ENCODE data around the gene SCAP.

The SCAP gene

GRCh38 chr3:47432673-47433072 lies 43.1 kb downstream of the SCAP start:
- in situ Hi-C loops (cut with MboI; ENCODE audit: low sequenced_read_pairs), result no loop called here

DNA sequence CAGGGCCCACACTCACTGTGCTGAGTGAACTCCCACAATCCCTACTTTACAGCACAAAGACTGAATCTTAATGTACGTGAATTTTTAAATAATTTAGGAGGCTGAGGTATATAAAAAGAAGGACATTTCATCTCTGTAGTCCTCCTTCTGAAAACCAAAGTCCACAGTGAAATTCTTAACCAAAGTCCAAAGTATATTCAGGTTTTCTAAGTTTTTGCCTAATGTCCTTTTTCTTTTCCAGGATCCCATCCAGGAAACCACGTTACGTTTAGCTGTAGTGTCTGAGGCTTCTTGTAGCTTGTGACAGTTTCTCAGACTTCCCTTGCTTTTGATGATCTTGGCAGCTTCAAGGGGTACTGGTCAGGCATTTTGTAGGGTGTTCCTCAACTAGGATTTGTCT lies 44.5 kb downstream of the SCAP start:
- in situ Hi-C loops (cut with MboI; ENCODE audit: low sequenced_read_pairs), result no loop called here

DNA sequence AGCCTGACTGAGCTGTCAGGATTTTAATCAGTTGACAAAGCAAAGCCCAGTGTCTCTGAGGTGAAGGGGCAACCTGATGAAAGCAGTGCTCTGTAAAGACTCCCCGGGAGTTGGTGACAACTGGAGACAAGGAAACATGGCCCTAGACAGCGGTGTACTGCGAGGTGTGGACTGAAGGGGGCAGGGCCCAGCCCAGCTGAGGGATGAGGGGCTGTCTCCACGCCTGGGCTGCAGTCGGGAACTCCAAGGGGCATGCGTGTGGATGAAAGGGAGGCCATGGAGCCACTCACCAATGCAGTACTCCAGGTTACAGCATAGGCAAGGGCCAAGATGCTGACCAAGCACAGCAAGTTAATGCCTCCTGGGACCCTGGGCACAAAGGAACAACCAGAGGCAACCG lies 45.1 kb downstream of the SCAP start:
- in situ Hi-C loops (cut with MboI; ENCODE audit: low sequenced_read_pairs), result no loop called here

DNA sequence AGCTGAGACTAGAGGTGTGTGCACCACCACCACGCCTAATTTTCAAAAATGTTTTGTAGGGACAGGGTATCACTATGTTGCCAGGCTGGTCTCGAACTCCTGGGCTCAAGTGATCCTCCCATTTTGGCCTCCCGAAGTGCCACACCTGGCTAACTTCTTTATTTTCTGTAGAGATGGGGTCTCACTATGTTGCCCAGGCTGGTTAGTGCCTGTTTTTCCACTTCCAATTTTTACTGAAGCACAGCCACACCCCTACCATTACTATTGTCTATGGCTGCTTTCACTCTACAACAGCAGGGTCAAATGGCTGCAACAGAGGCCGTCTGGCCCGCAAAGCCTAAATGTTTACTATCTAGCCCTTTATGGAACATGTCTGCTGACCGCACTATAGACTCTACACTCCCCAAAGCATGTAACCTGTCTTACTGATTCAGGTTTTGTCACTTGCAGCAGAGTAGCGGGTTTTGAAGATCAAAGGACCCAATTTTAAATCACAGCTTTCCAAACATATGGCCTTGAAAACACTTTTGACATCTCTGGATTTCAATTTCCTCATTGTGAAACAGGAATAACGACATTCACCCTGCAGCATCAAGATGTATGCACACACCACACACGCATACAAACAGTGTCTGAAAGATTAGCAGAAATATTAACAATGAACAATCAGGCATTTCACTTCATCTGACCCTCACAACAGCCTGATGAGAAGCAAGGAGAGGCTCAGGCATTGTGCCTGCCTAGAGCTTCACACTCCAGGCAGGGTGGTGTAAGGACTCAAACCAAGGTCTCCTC lies 46.1 kb downstream of the SCAP start:
- in situ Hi-C loops (cut with MboI; ENCODE audit: low sequenced_read_pairs), result no loop called here

DNA sequence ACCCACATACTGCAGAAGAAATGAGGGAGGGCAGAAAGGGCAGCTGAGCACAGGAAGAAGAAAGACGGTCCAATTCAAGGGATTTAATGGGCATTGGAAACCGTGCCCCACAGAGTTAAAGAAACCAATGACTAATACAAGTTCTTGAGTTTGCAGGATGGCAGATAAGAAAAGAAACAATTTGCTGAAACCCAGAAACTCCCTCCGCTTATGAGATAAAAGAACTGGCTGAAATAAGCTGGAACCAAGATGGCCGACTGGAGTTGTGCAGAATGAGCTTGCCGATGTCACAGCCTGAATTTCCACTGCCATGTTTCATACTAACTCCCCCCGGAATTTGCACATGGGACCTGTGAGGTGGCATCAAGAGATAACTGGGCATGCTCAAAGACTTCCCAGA lies 47.1 kb downstream of the SCAP start:
- in situ Hi-C loops (cut with MboI; ENCODE audit: low sequenced_read_pairs), result no loop called here

GRCh38 chr3:47427866-47428265 lies 47.9 kb downstream of the SCAP start:
- in situ Hi-C loops (cut with MboI; ENCODE audit: low sequenced_read_pairs), result no loop called here

GRCh38 chr3:47425959-47426358 lies 49.8 kb downstream of the SCAP start:
- in situ Hi-C loops (cut with MboI; ENCODE audit: low sequenced_read_pairs), result no loop called here

DNA sequence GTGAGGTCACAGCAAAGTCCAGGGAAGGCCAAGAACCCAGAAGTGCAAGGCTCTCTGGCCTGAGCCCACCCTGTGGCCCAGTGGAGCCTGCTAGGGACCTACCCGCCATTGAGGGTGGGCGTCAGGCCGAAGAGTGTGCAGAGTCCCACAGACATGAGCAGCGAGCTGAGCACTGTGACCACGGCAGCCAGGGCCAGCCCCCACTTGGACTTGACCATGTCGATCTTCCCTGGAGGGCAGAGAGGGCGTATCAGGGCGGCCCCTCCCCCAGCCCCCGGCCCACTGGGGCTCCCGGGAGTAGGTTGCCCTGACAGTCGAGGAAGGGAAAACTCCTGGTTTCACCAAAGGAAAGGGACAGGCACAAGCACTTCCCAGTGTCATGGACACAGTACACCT lies 50.4 kb downstream of the SCAP start:
- in situ Hi-C loops (cut with MboI; ENCODE audit: low sequenced_read_pairs), result no loop called here

DNA sequence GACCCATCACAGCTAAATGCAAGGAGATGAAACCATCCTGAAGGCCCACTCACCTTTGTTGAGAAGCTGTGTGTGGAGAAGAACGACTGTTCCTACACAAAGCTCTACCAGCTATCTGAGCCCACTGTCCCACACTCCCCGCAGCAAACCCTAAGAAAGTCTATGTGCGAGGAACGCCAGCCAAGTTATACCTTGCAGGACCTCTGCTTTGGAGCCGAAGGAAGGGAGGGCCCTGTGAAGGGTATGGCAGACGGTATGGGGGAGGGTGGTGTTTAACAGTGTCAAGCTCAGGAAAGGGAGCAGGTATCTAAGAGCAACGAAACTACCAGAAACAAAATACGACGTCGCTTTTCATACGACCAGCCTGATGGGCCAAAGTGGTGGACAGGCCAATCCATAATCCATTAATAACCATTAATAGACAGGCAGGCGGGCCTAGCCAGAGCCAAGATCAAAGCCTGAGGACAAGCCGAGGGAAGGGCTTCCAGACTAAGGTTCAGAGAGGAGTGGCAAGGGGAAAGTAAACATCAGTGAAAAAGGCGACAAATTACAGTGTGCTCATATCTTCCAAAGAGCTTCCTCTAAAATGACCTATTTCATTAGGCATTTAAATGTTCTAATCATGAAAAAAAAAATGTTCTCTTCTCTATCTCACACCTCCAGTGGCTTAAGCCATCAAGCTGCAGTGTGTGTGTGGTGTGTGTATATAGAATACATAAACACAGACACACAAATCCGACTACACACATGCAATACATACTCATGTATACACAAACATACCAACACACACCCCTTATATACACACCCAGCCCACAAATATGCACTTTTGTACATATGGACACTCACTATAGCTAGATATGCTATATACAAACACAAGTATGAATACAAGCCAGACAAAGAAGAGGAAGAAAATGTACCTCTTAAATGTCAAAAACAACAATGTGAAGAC lies 51.0 kb downstream of the SCAP start:
- in situ Hi-C loops (cut with MboI; ENCODE audit: low sequenced_read_pairs), result no loop called here

GRCh38 chr3:47423548-47424145 lies 52.1 kb downstream of the SCAP start:
- in situ Hi-C loops (cut with MboI; ENCODE audit: low sequenced_read_pairs), result no loop called here

- in situ Hi-C loops (cut with MboI; ENCODE audit: low sequenced_read_pairs), result no loop called here
Measured at GRCh38 chr3:47422743-47423142, 53.0 kb downstream of the SCAP start.

DNA sequence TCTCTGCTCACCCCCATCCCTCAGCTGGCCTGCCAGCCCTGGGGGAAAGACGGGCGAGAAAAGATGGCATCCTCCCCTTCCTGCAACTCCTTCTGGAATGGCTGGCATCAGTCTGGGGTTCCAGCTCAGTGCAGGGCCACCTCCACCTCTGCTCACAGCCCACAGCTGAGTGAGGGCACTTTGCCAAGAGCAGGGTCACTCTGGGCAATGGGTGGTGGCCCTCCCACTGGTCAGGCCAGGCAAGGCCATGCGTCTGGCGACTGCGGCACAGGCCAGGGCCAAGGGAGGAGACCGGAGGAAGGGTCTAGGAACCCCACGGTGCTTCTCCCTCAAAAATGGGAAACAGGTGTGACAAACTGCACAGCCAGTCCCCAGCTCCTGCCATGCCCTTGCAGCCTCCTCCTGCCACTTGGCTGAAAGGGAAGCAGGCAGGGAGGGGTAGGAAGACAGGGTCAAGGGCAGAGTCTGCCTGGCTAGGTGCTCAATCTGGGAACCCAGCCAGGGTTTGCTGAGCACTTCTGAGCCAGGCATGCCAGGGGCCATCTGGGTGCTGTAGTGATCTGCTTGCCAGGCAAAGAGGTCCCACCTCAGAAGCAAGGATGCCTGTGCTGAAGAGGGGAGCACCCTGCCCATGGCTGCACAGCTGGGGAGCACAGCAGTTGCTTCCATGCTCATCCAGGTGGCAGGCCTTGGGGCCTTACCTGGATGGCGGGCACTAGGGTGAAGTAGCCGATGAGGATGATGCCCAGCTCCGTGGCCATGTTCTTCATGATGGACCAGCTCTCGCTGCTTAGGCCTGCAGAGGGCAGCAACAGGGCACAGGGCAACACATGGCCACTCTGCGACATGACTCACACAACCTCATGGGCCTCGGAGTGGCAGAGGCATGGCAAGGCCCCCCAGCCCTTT lies 53.7 kb downstream of the SCAP start:
- in situ Hi-C loops (cut with MboI; ENCODE audit: low sequenced_read_pairs), result no loop called here

DNA sequence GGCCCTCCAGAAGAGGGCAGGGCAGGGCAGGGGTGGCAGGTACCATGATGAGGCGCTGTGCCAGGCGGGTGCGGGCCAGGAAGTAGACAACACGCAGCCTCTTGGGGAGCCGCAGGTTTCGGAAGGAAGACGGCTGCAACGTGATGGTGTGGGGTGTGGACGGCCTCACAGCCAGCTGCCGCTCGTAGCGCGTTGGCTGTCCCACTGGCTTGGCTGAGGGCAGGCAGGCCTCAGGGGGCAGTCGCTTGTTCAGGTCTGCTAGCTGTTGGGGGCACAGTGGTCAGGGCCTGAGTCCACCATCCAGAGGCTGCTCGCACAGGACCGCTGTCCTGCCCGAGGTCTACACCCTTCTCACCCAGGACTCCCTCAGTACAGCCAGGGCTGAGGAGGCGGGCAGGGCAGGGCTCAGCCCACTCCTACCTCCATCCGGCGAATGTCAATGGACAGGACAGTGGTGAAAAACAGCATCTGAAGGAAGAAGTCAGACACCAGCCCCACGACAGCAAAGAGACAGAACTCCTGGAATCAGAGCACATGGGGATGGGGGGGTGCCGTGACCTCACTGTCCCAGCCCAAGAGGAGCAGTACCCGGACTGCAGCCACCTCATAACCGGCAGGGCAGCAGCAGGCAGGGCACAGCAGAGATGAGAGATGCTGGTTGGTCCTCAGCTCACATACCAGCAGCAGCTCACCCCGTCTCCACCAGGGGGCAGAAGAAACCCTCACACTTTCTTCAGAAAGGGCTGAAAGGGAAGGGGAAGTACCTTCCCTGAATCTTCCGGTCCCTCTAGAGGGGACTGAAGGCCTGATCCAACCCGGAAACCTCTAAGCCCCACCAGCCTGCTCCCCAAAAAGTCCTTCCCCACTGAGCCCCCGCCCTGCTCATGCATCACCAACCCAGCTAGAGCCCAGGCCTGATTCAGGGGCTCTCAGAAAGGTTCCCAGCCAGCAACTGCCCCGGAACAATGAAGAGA lies 54.9 kb downstream of the SCAP start:
- in situ Hi-C loops (cut with MboI; ENCODE audit: low sequenced_read_pairs), result no loop called here

DNA sequence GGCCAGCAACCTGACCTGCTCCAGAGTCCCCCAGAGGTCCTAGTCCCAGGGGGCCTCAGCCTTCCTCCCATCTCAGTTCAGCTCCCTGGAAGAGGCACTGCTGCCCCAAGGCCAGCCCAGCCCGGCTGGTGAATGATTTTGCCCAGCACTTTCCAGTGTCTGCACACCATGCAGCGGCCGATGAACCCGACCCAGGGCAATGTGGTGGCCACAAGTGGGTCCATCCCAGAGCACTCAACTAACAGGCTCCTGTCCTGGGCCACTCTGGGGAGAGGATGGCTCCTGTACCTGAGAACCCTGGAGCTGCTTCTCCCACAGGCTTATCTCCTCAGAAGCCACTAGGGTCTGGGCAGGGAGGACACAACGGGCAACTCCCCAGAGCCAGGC lies 55.7 kb downstream of the SCAP start:
- in situ Hi-C loops (cut with MboI; ENCODE audit: low sequenced_read_pairs), result no loop called here

GRCh38 chr3:47419083-47420043 lies 56.4 kb downstream of the SCAP start:
- in situ Hi-C loops (cut with MboI; ENCODE audit: low sequenced_read_pairs), result no loop called here

- in situ Hi-C loops (cut with MboI; ENCODE audit: low sequenced_read_pairs), result no loop called here
Measured at GRCh38 chr3:47418167-47419082, 57.3 kb downstream of the SCAP start.

GRCh38 chr3:47416041-47416440 lies 59.7 kb downstream of the SCAP start:
- in situ Hi-C loops (cut with MboI; ENCODE audit: low sequenced_read_pairs), result no loop called here
